H9 (cell line): ENCODE data around the gene RAB40C. TPM values are rescaled to one million over a fixed set of nuclear protein-coding genes. Genes with fewer than 3 reads are reported as not detected.

Experiments
- DNase-seq: peaks from one replicate; pipeline ENCODE4 v3.0.0-alpha.2; 2017
- H2AFZ ChIP-seq: one replicate; pipeline ENCODE4 v1.6.1; 2013; ENCODE audit warnings: mild to moderate bottlenecking, low read length, control low read depth, moderate library complexity
- H2AK5ac ChIP-seq: 2 replicates; pipeline ENCODE4 v1.6.1; 2013; ENCODE audit warnings: low read length, control low read depth, mixed read lengths; ENCODE audit not compliant: insufficient read length
- H2BK120ac ChIP-seq: one replicate; pipeline ENCODE4 v1.6.1; 2013; ENCODE audit warnings: low read depth, mild to moderate bottlenecking, low read length, control low read depth, inconsistent platforms; ENCODE audit not compliant: poor library complexity, severe bottlenecking
- H2BK12ac ChIP-seq: 2 replicates; pipeline ENCODE4 v1.6.1; 2013; ENCODE audit warnings: low read length, control low read depth, mixed read lengths, low read depth; ENCODE audit not compliant: insufficient read length
- H2BK15ac ChIP-seq: 2 replicates; pipeline ENCODE4 v1.6.1; 2013; ENCODE audit warnings: low read depth, low read length, control low read depth
- H2BK20ac ChIP-seq: one replicate; pipeline ENCODE4 v1.6.1; 2013; ENCODE audit warnings: low read depth, mild to moderate bottlenecking, low read length, control low read depth, inconsistent platforms; ENCODE audit not compliant: poor library complexity, severe bottlenecking
- H2BK5ac ChIP-seq: 2 replicates; pipeline ENCODE4 v1.6.1; 2013; ENCODE audit warnings: low read length, control low read depth, mixed read lengths; ENCODE audit not compliant: insufficient read length
- H3K14ac ChIP-seq: 2 replicates; pipeline ENCODE4 v1.6.1; 2013; ENCODE audit warnings: low read length, control low read depth; ENCODE audit not compliant: insufficient read depth
- H3K18ac ChIP-seq: 2 replicates; pipeline ENCODE4 v1.6.1; 2013; ENCODE audit warnings: low read depth, mild to moderate bottlenecking, mixed read lengths, low read length, control low read depth; ENCODE audit not compliant: insufficient read length
- H3K23ac ChIP-seq: 2 replicates; pipeline ENCODE4 v1.6.1; 2013; ENCODE audit warnings: low read length, control low read depth, mixed read lengths, low read depth; ENCODE audit not compliant: insufficient read length
- H3K23me2 ChIP-seq: 2 replicates; pipeline ENCODE4 v1.6.1; 2013; ENCODE audit warnings: low read depth, mild to moderate bottlenecking, mixed read lengths, low read length, control low read depth; ENCODE audit not compliant: insufficient read length, poor library complexity, severe bottlenecking
- H3K27ac ChIP-seq: 2 replicates; pipeline ENCODE4 v1.5.1; 2013; ENCODE audit warnings: low read length, control low read depth, mixed read lengths, low read depth; ENCODE audit not compliant: insufficient read length
- H3K27me3 ChIP-seq: 2 replicates; pipeline ENCODE4 v1.6.1; 2013; ENCODE audit warnings: low read length, control low read depth, inconsistent platforms; ENCODE audit not compliant: insufficient read depth
- H3K4ac ChIP-seq: 2 replicates; pipeline ENCODE4 v1.6.1; 2013; ENCODE audit warnings: low read depth, mild to moderate bottlenecking, control low read depth, inconsistent platforms, low read length, moderate library complexity
- H3K4me1 ChIP-seq: 2 replicates; pipeline ENCODE4 v1.6.1; 2013; ENCODE audit warnings: low read length, control low read depth, inconsistent platforms; ENCODE audit not compliant: insufficient read depth
- H3K4me2 ChIP-seq: 2 replicates; pipeline ENCODE4 v1.6.1; 2013; ENCODE audit warnings: low read length, control low read depth, mixed read lengths; ENCODE audit not compliant: insufficient read length, insufficient read depth
- H3K56ac ChIP-seq: 2 replicates; pipeline ENCODE4 v1.6.1; 2013; ENCODE audit warnings: low read depth, mild to moderate bottlenecking, mixed read lengths, low read length, control low read depth; ENCODE audit not compliant: insufficient read length
- H3K79me1 ChIP-seq: 2 replicates; pipeline ENCODE4 v1.6.1; 2013; ENCODE audit warnings: low read depth, mild to moderate bottlenecking, moderate library complexity, low read length, control low read depth, inconsistent platforms; ENCODE audit not compliant: insufficient read depth, poor library complexity, severe bottlenecking
- H3K79me2 ChIP-seq: 2 replicates; pipeline ENCODE4 v1.6.1; 2013; ENCODE audit warnings: low read length, control low read depth, inconsistent platforms; ENCODE audit not compliant: insufficient read depth
- H3K9ac ChIP-seq: 2 replicates; pipeline ENCODE4 v1.6.1; 2013; ENCODE audit warnings: low read length, control low read depth, mixed read lengths; ENCODE audit not compliant: insufficient read length; ENCODE audit errors: extremely low read depth
- H3K9me3 ChIP-seq: one replicate; pipeline ENCODE4 v1.6.1; 2013; ENCODE audit warnings: low read depth, low read length, inconsistent platforms; ENCODE audit not compliant: control insufficient read depth
- H3T11ph ChIP-seq: one replicate; pipeline ENCODE4 v1.6.1; 2013; ENCODE audit warnings: mild to moderate bottlenecking, low read length, control low read depth, inconsistent platforms
- H4K20me1 ChIP-seq: one replicate; pipeline ENCODE4 v1.6.1; 2013; ENCODE audit not compliant: control insufficient read depth, insufficient read length, insufficient read depth
- H4K5ac ChIP-seq: 2 replicates; pipeline ENCODE4 v1.6.1; 2013; ENCODE audit warnings: low read depth, mild to moderate bottlenecking, mixed read lengths, low read length, control low read depth; ENCODE audit not compliant: insufficient read length
- H4K8ac ChIP-seq: replicated peaks from 2 replicates; pipeline ENCODE4 v1.6.1; 2013; ENCODE audit warnings: low read length, control low read depth, mixed read lengths, low read depth; ENCODE audit not compliant: insufficient read length
- H4K91ac ChIP-seq: 2 replicates; pipeline ENCODE4 v1.6.1; 2013; ENCODE audit warnings: low read depth, mild to moderate bottlenecking, moderate library complexity, mixed read lengths, low read length, control low read depth; ENCODE audit not compliant: insufficient read length
- H3K27ac Mint-ChIP-seq, 3 experiments: 2 replicates in 2 of 3; 3 replicates in 1 of 3; pipeline ENCODE4 v1.8.0; 2020 to 2021; ENCODE audit warnings: mixed read lengths in 3 of 3, mild to moderate bottlenecking in 1 of 3, moderate library complexity in 1 of 3
- H3K27me3 Mint-ChIP-seq: 2 replicates; pipeline ENCODE4 v1.8.0; 2021; ENCODE audit warnings: low read depth, mild to moderate bottlenecking, moderate library complexity, mixed read lengths
- H3K36me3 Mint-ChIP-seq, 3 experiments: 2 replicates in 2 of 3; 3 replicates in 1 of 3; pipeline ENCODE4 v1.8.0; 2020 to 2021; ENCODE audit warnings: low read depth in 3 of 3, mixed read lengths in 3 of 3; ENCODE audit not compliant: insufficient read depth in 1 of 3
- H3K4me1 Mint-ChIP-seq, 2 experiments: 2 replicates each; pipeline ENCODE4 v1.8.0; 2020; ENCODE audit warnings: mixed read lengths in 2 of 2
- H3K4me3 Mint-ChIP-seq, 2 experiments: 2 replicates in 1 of 2; 3 replicates in 1 of 2; pipeline ENCODE4 v1.8.0; 2020 to 2021; ENCODE audit warnings: mild to moderate bottlenecking in 2 of 2, mixed read lengths in 2 of 2, moderate library complexity in 1 of 2
- H3K9me3 Mint-ChIP-seq, 2 experiments: 2 replicates in 1 of 2; 3 replicates in 1 of 2; pipeline ENCODE4 v1.8.0; 2020; ENCODE audit warnings: mild to moderate bottlenecking in 2 of 2, mixed read lengths in 2 of 2, moderate library complexity in 1 of 2
- CTCF ChIP-seq: fragments of 200-600 bp; sonication (generic); conservative IDR thresholded peaks from 3 replicates; pipeline ENCODE4 v1.8.0; 2021; ENCODE audit warnings: antibody characterized with exemption, mild to moderate bottlenecking
- WGBS: extraction: QIAGEN DNeasy Blood & Tissue Kit; methylation state at CpG from one replicate; pipeline ENCODE4 v1.1.7; 2013; ENCODE audit warnings: missing lambda C conversion rate, low lambda C conversion rate, mixed read lengths; ENCODE audit not compliant: insufficient read length; ENCODE audit errors: extremely low coverage; 5-methylcytosine and 5-hydroxymethylcytosine counted together
- total RNA-seq: library from RNA; stranded (reverse); gene quantifications from 2 replicates; pipeline ENCODE4 v1.2.1, GENCODE V29; 2021

The RAB40C gene
- total RNA-seq, 1 experiment from 2014 or later, result 19.1 TPM

DNA sequence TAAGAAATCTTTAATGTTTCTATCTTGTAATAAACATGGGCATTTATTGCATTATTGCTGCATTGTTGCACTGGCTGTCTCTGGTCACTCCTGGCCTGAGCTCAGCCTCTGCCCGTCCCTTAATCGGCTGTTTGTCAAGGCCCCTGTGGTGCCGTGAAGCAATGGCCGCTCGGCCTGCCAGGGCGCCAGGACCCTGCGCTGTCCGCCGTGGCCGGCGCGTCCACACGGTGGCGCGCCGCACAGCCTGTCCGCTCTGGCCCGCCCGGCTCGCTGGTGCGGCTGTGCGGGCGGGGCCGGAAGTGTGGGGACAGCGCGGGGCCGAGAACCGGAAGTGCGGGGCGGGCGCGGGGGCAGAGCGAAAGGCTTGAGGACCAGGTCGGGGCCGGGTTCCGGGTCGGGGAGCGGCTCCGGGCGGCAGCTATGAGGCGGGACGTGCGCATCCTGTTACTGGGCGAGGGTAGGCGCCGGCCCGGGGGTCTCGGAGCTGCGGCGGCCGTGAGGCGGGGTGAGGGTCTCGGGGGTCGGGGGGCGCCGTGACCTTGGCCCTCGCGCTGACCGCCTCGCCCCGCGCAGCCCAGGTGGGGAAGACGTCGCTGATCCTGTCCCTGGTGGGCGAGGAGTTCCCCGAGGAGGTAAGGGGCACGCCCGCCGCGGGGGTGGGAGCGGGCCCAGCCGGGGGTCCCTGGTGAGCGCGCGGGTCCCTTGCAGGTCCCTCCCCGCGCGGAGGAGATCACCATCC is 78.1 kb downstream of the RAB40C start, which contains the start of gene RHOT2:
Gene RHOT2 (plus strand): TSS at position 353 of the 739 bp plus-strand sequence. CDS start 68 bp downstream, at position 421.
- no peaks in the 10 kb centered on the region; the same call in 1 of the 2 replicates for H3K79me2 ChIP-seq
- no peak within 1 kb of the TSS for H3K23ac ChIP-seq
- H3T11ph ChIP-seq, result no peak within 1 kb of the TSS
- Mint-ChIP-seq H3K27me3 (no peaks in the 10 kb centered on the region), H3K36me3 (peaks cover 11 to 30% (median 26%) of the 10 kb centered on the region in 3 experiments; a peak in 6 of 7 replicates), H3K27ac (peak within 1 kb of the TSS in 1 of 3 experiments; percentile 72; a peak in 3 of 7 replicates), H3K9me3 (no peaks in the 10 kb centered on the region), H3K4me3 (peak within 1 kb of the TSS; percentile 77 to 82), H3K4me1 (peaks cover 2% of the 10 kb centered on the region in 2 experiments; a peak in 3 of 4 replicates)
- no peak within 1 kb of the TSS for H2BK20ac ChIP-seq
- H3K4me2 ChIP-seq, result peak within 1 kb of the TSS; percentile 18
- H3K27me3 ChIP-seq, result no peaks in the 10 kb centered on the region
- no peak within 1 kb of the TSS for H4K91ac ChIP-seq
- H3K18ac ChIP-seq, result no peak within 1 kb of the TSS
- no peaks in the 10 kb centered on the region for H3K4me1 ChIP-seq
- H2BK15ac ChIP-seq, result no peak within 1 kb of the TSS
- H3K27ac ChIP-seq, result no peak within 1 kb of the TSS
- H2AK5ac ChIP-seq, result no peak within 1 kb of the TSS
- no peaks in the 10 kb centered on the region for H3K23me2 ChIP-seq
- TF ChIP-seq CTCF, result peak; percentile 88
- no peak within 1 kb of the TSS for H4K5ac ChIP-seq
- peak; percentile 93 for DNase-seq
- no peak within 1 kb of the TSS for H3K4ac ChIP-seq
- no CpG with 5 or more reads among the region's 78 CpGs for WGBS
- H3K14ac ChIP-seq, result peak within 1 kb of the TSS; percentile 61
- H3K79me1 ChIP-seq, result no peaks in the 10 kb centered on the region
- H2BK120ac ChIP-seq, result no peak within 1 kb of the TSS
- H3K9ac ChIP-seq, result peak within 1 kb of the TSS; percentile 56
- no peaks in the 10 kb centered on the region for H3K9me3 ChIP-seq
- no peak within 1 kb of the TSS for H2BK12ac ChIP-seq
- H2AFZ ChIP-seq, result no peak within 1 kb of the TSS
- H3K56ac ChIP-seq, result no peak within 1 kb of the TSS
- H2BK5ac ChIP-seq, result no peak within 1 kb of the TSS
- H4K20me1 ChIP-seq, result no peaks in the 10 kb centered on the region
- no peak within 1 kb of the TSS for H4K8ac ChIP-seq
